Suprapubic skin (tissue), 4 donors: ENCODE measurements around the gene PRR20A. TPM values are rescaled to one million over a fixed set of nuclear protein-coding genes. Genes with fewer than 3 reads are reported as not detected.
"Not testable (repeated sequence)": the region's sequence is repeated elsewhere in the genome, so short reads cannot be mapped to it uniquely, and the experiment has no call there.

ENCODE experiments used
- DNase-seq, 2 donors: peaks; one replicate each; pipeline ENCODE4 v3.0.0-alpha.2; 2019; ENCODE audit warnings: low spot score in 2 of 2
- H3K27ac ChIP-seq: fragments of 200-600 bp; sonication (generic); one replicate; pipeline ENCODE4 v1.5.1; 2019
- H3K27me3 ChIP-seq: fragments of 200-600 bp; sonication (generic); one replicate; pipeline ENCODE4 v1.5.1; 2019
- H3K36me3 ChIP-seq: fragments of 200-600 bp; sonication (generic); one replicate; pipeline ENCODE4 v1.5.1; 2019
- H3K4me1 ChIP-seq: fragments of 200-600 bp; sonication (generic); one replicate; pipeline ENCODE4 v1.5.1; 2019
- H3K4me3 ChIP-seq: fragments of 200-600 bp; sonication (generic); one replicate; pipeline ENCODE4 v1.5.1; 2019; ENCODE audit warnings: mild to moderate bottlenecking
- H3K9me3 ChIP-seq: fragments of 200-600 bp; sonication (generic); one replicate; pipeline ENCODE4 v1.5.1; 2019
- EP300 ChIP-seq: sonication (generic); formaldehyde crosslinking; IDR thresholded peaks from one replicate; pipeline ENCODE4 v1.6.1; 2017; ENCODE audit warnings: antibody characterized with exemption
- POLR2A ChIP-seq, 2 donors: fragments of 450-650 bp; IDR thresholded peaks; one replicate each; pipeline ENCODE4 v1.6.1; 2017; ENCODE audit warnings: antibody characterized with exemption in 2 of 2, mild to moderate bottlenecking in 2 of 2, moderate library complexity in 2 of 2
- POLR2AphosphoS5 ChIP-seq, 3 donors: sonication (generic); formaldehyde crosslinking; IDR thresholded peaks; one replicate each; pipeline ENCODE4 v1.6.1; 2017; ENCODE audit warnings: antibody characterized with exemption in 3 of 3
- WGBS: methylation state at CpG from one replicate; pipeline ENCODE4 v1.1.5; 2018; 5-methylcytosine and 5-hydroxymethylcytosine counted together
- total RNA-seq, 4 donors: library from RNA; depleted of rRNA; stranded (reverse); fragments of >200 nt; gene quantifications; one replicate each; pipeline ENCODE4 v1.1.0, GENCODE V29; 2016
- TF ChIP-seq, protein P1 (sequence below), 2 donors: fragments of 200-600 bp in 1 of 2; fragments of 450-650 bp in 1 of 2; sonication (generic) in 1 of 2; IDR thresholded peaks; one replicate each; pipeline ENCODE4 v1.5.1; 2016 to 2019; ENCODE audit warnings: antibody characterized with exemption in 2 of 2, mild to moderate bottlenecking in 1 of 2, moderate library complexity in 1 of 2

The PRR20A gene
- total RNA-seq, result not detected

DNA sequence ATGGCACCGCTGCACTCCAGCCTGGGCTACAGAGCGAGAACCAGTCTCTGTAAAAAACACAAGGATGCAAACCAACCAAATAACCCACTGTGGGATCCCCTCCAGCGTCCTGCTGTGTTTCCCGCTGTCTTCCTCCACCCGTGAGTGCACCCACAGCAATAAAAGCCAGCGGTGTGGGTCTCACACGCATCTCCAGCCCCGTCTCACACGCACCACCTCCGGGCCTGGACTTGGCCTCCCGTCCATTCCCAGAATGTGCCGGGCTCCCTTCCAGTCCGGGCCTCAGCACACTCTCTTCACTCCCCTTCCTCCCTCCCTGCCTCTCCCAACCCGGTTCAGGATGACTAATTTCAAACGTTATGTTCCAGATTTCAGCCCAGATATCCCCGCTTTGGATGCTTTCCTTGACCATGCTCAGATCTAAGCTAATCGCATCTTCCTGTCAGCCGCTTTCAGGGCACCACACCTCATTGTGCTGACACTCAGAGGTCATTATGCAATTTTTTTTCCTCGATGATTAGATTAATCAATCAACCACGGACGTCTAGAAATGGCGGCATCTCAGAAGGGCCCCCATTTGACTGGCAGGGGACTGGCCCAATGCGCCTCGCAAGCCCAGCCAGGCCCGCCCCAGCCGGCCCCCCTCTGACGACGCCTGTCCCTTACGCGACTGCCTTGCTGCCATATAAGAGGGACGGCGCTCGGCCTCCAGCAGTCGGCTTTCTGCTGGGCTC is at the start of gene PRR20A:
Gene PRR20A (plus strand): TSS at position 684 of the 734 bp plus-strand sequence. CDS start 387 bp downstream, outside the sequence.
- not testable (repeated sequence) for DNase-seq, H3K9me3 ChIP-seq, H3K27ac ChIP-seq, H3K4me3 ChIP-seq, H3K36me3 ChIP-seq, H3K27me3 ChIP-seq, H3K4me1 ChIP-seq
- 88% methylated on average over 15 of the region's 34 CpGs for WGBS

DNA sequence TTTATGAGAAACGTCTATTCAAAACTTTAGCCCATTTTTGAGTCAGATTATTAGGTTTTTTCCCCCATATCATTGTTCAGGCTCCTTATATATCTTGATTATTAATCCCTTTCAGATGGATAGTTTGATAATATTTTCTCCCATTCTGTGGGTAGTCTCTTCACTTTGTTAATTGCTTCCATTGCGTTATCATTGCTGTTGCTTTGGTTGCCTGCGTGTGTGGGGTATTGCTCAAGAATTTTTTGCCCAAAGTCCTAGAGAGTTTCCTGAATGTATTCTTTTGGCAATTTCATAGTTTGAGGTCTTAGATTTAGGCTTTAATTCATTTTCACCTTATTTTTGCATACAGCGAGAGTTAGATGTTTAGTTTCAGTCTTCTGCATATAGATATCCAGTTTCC is 25.8 kb upstream of the PRR20A start:
- Histone ChIP-seq H3K27ac (no peak overlapping the region), H3K27me3 (no peaks in the 10 kb centered on the region), H3K4me1 (no peaks in the 10 kb centered on the region), H3K4me3 (no peak overlapping the region), H3K9me3 (no peaks in the 10 kb centered on the region), H3K36me3 (no peaks in the 10 kb centered on the region)
- no peak for DNase-seq
- TF ChIP-seq, protein P1, sequence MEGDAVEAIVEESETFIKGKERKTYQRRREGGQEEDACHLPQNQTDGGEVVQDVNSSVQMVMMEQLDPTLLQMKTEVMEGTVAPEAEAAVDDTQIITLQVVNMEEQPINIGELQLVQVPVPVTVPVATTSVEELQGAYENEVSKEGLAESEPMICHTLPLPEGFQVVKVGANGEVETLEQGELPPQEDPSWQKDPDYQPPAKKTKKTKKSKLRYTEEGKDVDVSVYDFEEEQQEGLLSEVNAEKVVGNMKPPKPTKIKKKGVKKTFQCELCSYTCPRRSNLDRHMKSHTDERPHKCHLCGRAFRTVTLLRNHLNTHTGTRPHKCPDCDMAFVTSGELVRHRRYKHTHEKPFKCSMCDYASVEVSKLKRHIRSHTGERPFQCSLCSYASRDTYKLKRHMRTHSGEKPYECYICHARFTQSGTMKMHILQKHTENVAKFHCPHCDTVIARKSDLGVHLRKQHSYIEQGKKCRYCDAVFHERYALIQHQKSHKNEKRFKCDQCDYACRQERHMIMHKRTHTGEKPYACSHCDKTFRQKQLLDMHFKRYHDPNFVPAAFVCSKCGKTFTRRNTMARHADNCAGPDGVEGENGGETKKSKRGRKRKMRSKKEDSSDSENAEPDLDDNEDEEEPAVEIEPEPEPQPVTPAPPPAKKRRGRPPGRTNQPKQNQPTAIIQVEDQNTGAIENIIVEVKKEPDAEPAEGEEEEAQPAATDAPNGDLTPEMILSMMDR (IDR thresholded peaks at IDR 0.05), result no peak
- TF ChIP-seq EP300 (no peak), POLR2A (IDR thresholded peaks at IDR 0.05) (no peak), POLR2AphosphoS5 (IDR thresholded peaks at IDR 0.05) (no peak)
- WGBS, result 92% methylated on average over 4 of the region's 4 CpGs

DNA sequence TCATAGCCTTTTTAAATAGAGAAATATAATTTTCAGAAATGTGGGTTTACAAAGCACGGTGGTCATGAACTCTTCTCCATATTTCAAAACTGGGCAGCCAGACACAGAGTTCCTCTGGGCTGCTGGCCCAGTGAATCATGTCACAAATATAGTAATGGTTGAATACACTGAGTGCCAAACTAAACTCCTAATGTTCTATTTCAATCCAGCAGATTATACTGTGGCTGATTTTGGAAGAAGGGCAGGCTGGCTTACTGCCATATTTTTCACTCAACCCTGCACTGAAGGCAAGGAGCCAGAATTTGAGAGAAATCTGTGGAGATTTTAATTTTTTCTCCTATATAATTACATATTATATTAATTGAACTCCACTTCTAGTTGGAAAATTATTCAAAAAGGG is 17.0 kb upstream of the PRR20A start:
- no peaks in the 10 kb centered on the region for H3K4me1 ChIP-seq
- 8% methylated on average over 1 of the region's 1 CpG for WGBS
- TF ChIP-seq POLR2A (IDR thresholded peaks at IDR 0.05) (no peak), EP300 (no peak), POLR2AphosphoS5 (IDR thresholded peaks at IDR 0.05) (no peak)
- TF ChIP-seq, protein P1 (IDR thresholded peaks at IDR 0.05), result no peak
- H3K27me3 ChIP-seq, result no peaks in the 10 kb centered on the region
- DNase-seq, result no peak
- no peak overlapping the region for H3K27ac ChIP-seq
- no peaks in the 10 kb centered on the region for H3K36me3 ChIP-seq
- no peak overlapping the region for H3K4me3 ChIP-seq
- H3K9me3 ChIP-seq, result no peaks in the 10 kb centered on the region

DNA sequence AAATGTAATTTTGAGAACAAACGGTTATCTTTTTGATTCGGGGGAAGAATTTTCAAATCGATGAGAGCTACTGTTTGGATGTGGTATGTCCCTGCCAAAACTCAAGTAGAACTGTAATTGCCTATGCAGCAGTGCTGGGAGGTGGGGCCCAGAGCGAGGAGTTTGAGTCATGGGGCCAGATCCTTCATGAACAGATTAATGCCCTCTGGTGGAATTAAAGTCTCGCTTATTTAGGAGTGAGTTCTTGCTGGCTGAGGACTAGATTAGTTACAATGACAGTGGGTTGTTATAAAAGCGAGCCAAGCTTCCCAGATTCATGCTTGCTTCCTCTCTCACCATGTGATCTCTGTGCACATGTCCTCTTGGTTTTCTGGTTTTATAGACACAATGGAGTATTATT is 11.8 kb upstream of the PRR20A start:
- 84% methylated on average over 6 of the region's 6 CpGs for WGBS
- Histone ChIP-seq H3K4me3 (no peak overlapping the region), H3K27ac (no peak overlapping the region), H3K9me3 (no peaks in the 10 kb centered on the region), H3K4me1 (no peaks in the 10 kb centered on the region), H3K27me3 (no peaks in the 10 kb centered on the region), H3K36me3 (no peaks in the 10 kb centered on the region)
- TF ChIP-seq EP300 (no peak), POLR2A (IDR thresholded peaks at IDR 0.05) (no peak), POLR2AphosphoS5 (IDR thresholded peaks at IDR 0.05) (no peak)
- TF ChIP-seq, protein P1 (IDR thresholded peaks at IDR 0.05), result no peak
- DNase-seq, result no peak

DNA sequence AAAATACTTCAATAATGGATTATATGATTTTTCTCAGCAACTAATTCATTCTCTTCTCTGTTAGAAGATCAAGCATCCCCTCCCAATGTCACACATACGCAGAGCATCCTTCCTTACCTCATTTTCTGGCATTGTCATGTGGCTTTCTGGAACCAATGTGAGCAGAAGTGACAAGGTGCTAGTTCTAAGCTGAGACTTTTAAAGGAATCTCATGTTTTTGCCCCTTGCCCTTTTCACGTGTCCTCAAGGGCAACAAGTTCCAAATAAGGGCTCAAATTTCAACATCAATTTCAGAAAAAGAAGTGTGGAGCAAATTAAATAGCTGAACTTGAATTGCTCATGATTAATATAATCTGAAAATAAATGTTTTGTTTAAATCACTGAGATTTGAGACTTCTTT is 4.6 kb upstream of the PRR20A start:
- WGBS, result 54% methylated on average over 2 of the region's 2 CpGs
- H3K27ac ChIP-seq, result no peak overlapping the region
- TF ChIP-seq, protein P1 (IDR thresholded peaks at IDR 0.05), result no peak
- TF ChIP-seq EP300 (no peak), POLR2AphosphoS5 (IDR thresholded peaks at IDR 0.05) (no peak), POLR2A (IDR thresholded peaks at IDR 0.05) (no peak)
- peaks cover 6% of the 10 kb centered on the region for H3K9me3 ChIP-seq
- no peak for DNase-seq
- H3K4me3 ChIP-seq, result no peak overlapping the region
- H3K4me1 ChIP-seq, result no peaks in the 10 kb centered on the region
- H3K36me3 ChIP-seq, result no peaks in the 10 kb centered on the region
- H3K27me3 ChIP-seq, result no peaks in the 10 kb centered on the region

DNA sequence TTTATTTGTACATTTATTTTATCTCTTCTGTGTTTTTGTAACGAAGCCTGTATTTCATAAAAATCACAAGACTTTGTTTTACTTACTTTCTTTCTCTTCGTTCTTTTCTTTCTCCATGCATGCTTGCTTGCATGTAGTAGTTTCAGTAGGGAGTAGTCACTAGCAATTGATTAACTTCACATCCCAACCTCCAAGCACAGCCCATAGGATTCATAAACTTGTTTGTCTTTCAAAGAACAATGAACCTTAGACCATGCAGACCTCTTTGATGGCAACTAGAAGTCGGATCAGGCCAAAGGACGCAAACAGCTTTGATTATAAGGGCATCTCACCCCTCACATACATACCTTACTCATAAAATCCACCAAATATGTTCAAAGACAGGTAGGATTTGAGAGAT is 3.1 kb upstream of the PRR20A start:
- H3K4me3 ChIP-seq, result no peak overlapping the region
- DNase-seq, result no peak
- 87% methylated on average over 4 of the region's 4 CpGs for WGBS

More for the DNA sequence above, 3.1 kb upstream of the PRR20A start:
- no peaks in the 10 kb centered on the region for H3K4me1 ChIP-seq
- TF ChIP-seq POLR2A (IDR thresholded peaks at IDR 0.05), result no peak
- no peak for TF ChIP-seq EP300
- TF ChIP-seq, protein P1 (IDR thresholded peaks at IDR 0.05), result no peak
- H3K27me3 ChIP-seq, result no peaks in the 10 kb centered on the region
- H3K36me3 ChIP-seq, result no peaks in the 10 kb centered on the region
- peaks cover 6% of the 10 kb centered on the region for H3K9me3 ChIP-seq
- no peak overlapping the region for H3K27ac ChIP-seq
